ENCODE data around the gene COL4A6.
"Not testable (repeated sequence)": the region's sequence is repeated elsewhere in the genome, so short reads cannot be mapped to it uniquely, and the experiment has no call there.

The COL4A6 gene

GRCh38 chrX:108438110-108438623 lies at the start of gene COL4A6:
Gene COL4A6, minus strand, starts transcription at chrX:108438422. Its CDS starts 226 bp downstream, at chrX:108438196.
- no peaks in the 10 kb centered on the region for H3K9me2 ChIP-seq (replicated peaks; ENCODE audit: control insufficient read depth, low read length)
- no peaks in the 10 kb centered on the region for H3K9me3 ChIP-seq (ENCODE audit: control insufficient read depth, insufficient read depth, low read length)
- H4K20me1 ChIP-seq (ENCODE audit: control insufficient read depth, insufficient read depth, low read depth, low read length) = no peaks in the 10 kb centered on the region
- TF ChIP-seq EZH2phosphoT487 (IDR thresholded peaks at IDR 0.05; ENCODE audit: borderline replicate concordance, low read length) = no peak
- TF ChIP-seq, protein P1, sequence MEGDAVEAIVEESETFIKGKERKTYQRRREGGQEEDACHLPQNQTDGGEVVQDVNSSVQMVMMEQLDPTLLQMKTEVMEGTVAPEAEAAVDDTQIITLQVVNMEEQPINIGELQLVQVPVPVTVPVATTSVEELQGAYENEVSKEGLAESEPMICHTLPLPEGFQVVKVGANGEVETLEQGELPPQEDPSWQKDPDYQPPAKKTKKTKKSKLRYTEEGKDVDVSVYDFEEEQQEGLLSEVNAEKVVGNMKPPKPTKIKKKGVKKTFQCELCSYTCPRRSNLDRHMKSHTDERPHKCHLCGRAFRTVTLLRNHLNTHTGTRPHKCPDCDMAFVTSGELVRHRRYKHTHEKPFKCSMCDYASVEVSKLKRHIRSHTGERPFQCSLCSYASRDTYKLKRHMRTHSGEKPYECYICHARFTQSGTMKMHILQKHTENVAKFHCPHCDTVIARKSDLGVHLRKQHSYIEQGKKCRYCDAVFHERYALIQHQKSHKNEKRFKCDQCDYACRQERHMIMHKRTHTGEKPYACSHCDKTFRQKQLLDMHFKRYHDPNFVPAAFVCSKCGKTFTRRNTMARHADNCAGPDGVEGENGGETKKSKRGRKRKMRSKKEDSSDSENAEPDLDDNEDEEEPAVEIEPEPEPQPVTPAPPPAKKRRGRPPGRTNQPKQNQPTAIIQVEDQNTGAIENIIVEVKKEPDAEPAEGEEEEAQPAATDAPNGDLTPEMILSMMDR (IDR thresholded peaks at IDR 0.05; ENCODE audit: low read depth, low read length, poor library complexity, severe bottlenecking) = no peak
- no peaks in the 10 kb centered on the region for H3F3A ChIP-seq (ENCODE audit: control insufficient read depth, insufficient read depth)
- H3K79me2 ChIP-seq (ENCODE audit: control insufficient read depth, low read length) = no peaks in the 10 kb centered on the region
- no peaks in the 10 kb centered on the region for H3K4me1 ChIP-seq (ENCODE audit: control insufficient read depth, low read length)
- no peaks in the 10 kb centered on the region for H3K27me3 ChIP-seq (ENCODE audit: control insufficient read depth, low read length)
- H3K36me3 ChIP-seq (ENCODE audit: control insufficient read depth, low read length) = no peaks in the 10 kb centered on the region
- no peak within 1 kb of the TSS for H3K4me2 ChIP-seq (ENCODE audit: low read length)
- H3K4me3 ChIP-seq (ENCODE audit: low read length) = no peak within 1 kb of the TSS
- H3K27ac ChIP-seq (ENCODE audit: low read depth, low read length) = no peak within 1 kb of the TSS

DNA sequence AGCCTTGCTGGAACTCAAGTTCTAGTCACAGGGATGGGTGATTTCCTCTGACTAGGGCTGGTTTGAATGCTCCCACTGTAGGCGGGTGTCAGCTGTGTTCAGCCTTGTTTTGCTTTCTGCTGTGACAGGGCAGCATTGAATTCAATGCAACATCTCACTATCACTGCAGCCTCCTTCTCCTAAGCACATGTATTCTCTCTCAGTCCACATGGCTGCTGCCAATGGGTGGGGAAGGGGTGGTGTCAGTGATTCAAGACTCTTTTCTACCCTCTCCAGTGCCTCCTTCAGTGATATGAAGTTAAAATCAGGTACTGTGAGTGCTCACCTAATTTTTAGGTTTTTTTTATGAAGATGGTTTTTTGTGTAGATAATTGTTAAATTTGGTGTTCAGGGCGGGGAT lies 47.7 kb upstream of the COL4A6 start:
- Histone ChIP-seq H3K4me1 (ENCODE audit: control insufficient read depth, low read length) (no peaks in the 10 kb centered on the region), H3K9me3 (ENCODE audit: control insufficient read depth, insufficient read depth, low read length) (no peaks in the 10 kb centered on the region), H3K36me3 (ENCODE audit: control insufficient read depth, low read length) (no peaks in the 10 kb centered on the region), H3K27ac (ENCODE audit: low read depth, low read length) (no peak overlapping the region), H3K4me3 (ENCODE audit: low read length) (no peak overlapping the region), H3K9me2 (replicated peaks; ENCODE audit: control insufficient read depth, low read length) (no peaks in the 10 kb centered on the region), H3K4me2 (ENCODE audit: low read length) (no peak overlapping the region), H3F3A (ENCODE audit: control insufficient read depth, insufficient read depth) (no peaks in the 10 kb centered on the region), H3K27me3 (ENCODE audit: control insufficient read depth, low read length) (no peaks in the 10 kb centered on the region), H3K79me2 (ENCODE audit: control insufficient read depth, low read length) (no peaks in the 10 kb centered on the region), H4K20me1 (ENCODE audit: control insufficient read depth, insufficient read depth, low read depth, low read length) (no peaks in the 10 kb centered on the region)
- TF ChIP-seq, protein P1 (IDR thresholded peaks at IDR 0.05; ENCODE audit: low read depth, low read length, poor library complexity, severe bottlenecking) = no peak
- no peak for TF ChIP-seq EZH2phosphoT487 (IDR thresholded peaks at IDR 0.05; ENCODE audit: borderline replicate concordance, low read length)

DNA sequence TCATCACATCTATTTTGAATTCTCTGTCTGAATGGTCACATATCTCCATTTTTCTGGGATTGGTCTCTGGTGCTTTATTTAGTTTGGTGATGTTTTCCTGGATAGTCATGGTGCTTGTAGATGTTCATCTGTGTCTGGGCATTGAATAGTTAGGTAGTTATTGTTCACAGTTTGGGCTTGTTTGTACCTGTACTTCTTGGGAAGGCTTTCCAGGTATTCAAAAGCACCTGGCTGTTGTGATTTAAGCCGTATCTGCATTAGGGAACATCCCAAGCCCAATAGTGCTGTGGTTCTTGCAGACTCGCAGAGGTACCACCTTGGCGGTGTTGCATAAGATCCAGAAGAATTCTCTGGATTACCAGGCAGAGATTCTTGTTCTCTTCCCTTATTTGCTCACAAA lies 46.0 kb upstream of the COL4A6 start:
- H3K79me2 ChIP-seq (ENCODE audit: control insufficient read depth, low read length) = no peaks in the 10 kb centered on the region
- no peaks in the 10 kb centered on the region for H4K20me1 ChIP-seq (ENCODE audit: control insufficient read depth, insufficient read depth, low read depth, low read length)
- no peaks in the 10 kb centered on the region for H3K9me3 ChIP-seq (ENCODE audit: control insufficient read depth, insufficient read depth, low read length)
- no peak overlapping the region for H3K4me3 ChIP-seq (ENCODE audit: low read length)
- no peaks in the 10 kb centered on the region for H3K36me3 ChIP-seq (ENCODE audit: control insufficient read depth, low read length)
- no peak overlapping the region for H3K4me2 ChIP-seq (ENCODE audit: low read length)
- no peaks in the 10 kb centered on the region for H3F3A ChIP-seq (ENCODE audit: control insufficient read depth, insufficient read depth)
- no peaks in the 10 kb centered on the region for H3K9me2 ChIP-seq (replicated peaks; ENCODE audit: control insufficient read depth, low read length)
- no peaks in the 10 kb centered on the region for H3K27me3 ChIP-seq (ENCODE audit: control insufficient read depth, low read length)
- no peak overlapping the region for H3K27ac ChIP-seq (ENCODE audit: low read depth, low read length)
- TF ChIP-seq EZH2phosphoT487 (IDR thresholded peaks at IDR 0.05; ENCODE audit: borderline replicate concordance, low read length) = no peak
- TF ChIP-seq, protein P1 (IDR thresholded peaks at IDR 0.05; ENCODE audit: low read depth, low read length, poor library complexity, severe bottlenecking) = no peak
- no peaks in the 10 kb centered on the region for H3K4me1 ChIP-seq (ENCODE audit: control insufficient read depth, low read length)

- not testable (repeated sequence) for H3K9me3 ChIP-seq (ENCODE audit: control insufficient read depth, insufficient read depth, low read length); H3K4me1 ChIP-seq (ENCODE audit: control insufficient read depth, low read length); H3K4me3 ChIP-seq (ENCODE audit: low read length); H3K36me3 ChIP-seq (ENCODE audit: control insufficient read depth, low read length); H3F3A ChIP-seq (ENCODE audit: control insufficient read depth, insufficient read depth); H3K9me2 ChIP-seq (replicated peaks; ENCODE audit: control insufficient read depth, low read length); H4K20me1 ChIP-seq (ENCODE audit: control insufficient read depth, insufficient read depth, low read depth, low read length); H3K4me2 ChIP-seq (ENCODE audit: low read length); H3K27ac ChIP-seq (ENCODE audit: low read depth, low read length); H3K79me2 ChIP-seq (ENCODE audit: control insufficient read depth, low read length); H3K27me3 ChIP-seq (ENCODE audit: control insufficient read depth, low read length)
Measured at GRCh38 chrX:108481528-108481927, 43.3 kb upstream of the COL4A6 start.

All from DOHH2 (cell line).